ENCODE results near the gene PLCZ1.
"Not testable (repeated sequence)": the region's sequence is repeated elsewhere in the genome, so short reads cannot be mapped to it uniquely, and the experiment has no call there.

The PLCZ1 gene

GRCh38 chr12:18723752-18724151 lies 14.1 kb downstream of the PLCZ1 start:
- no peaks in the 10 kb centered on the region for H3K36me3 Mint-ChIP-seq (ENCODE audit: low read depth)
- no peaks in the 10 kb centered on the region for H3K4me1 Mint-ChIP-seq (ENCODE audit: low read depth)
- H3K4me3 Mint-ChIP-seq, result no peak overlapping the region
- H3K27me3 Mint-ChIP-seq, result no peaks in the 10 kb centered on the region
- H3K27ac Mint-ChIP-seq, result no peak overlapping the region
- no peak for DNase-seq
- peaks cover 2% of the 10 kb centered on the region for H3K9me3 Mint-ChIP-seq

DNA sequence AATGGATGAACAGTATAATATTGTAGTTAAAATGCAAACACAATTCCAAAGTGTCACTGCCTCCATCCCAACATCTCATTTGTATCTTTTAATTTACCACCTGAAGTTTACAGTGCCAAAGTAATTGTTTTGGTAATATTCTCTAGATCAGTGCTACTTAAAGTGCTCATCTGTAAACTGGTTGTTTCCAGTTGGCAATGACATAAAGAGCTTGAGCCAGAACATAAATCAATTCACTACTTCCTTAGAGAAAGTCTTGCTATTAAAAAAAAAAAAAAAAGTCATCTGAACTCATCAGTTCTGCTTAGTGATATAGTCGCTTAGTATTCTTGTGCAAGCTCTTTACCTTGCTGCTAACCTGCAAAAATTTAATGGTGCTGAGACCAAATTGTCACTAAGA lies 16.4 kb downstream of the PLCZ1 start:
- H3K27me3 Mint-ChIP-seq, result no peaks in the 10 kb centered on the region
- H3K4me1 Mint-ChIP-seq (ENCODE audit: low read depth), result no peaks in the 10 kb centered on the region
- no peaks in the 10 kb centered on the region for H3K36me3 Mint-ChIP-seq (ENCODE audit: low read depth)
- no peak overlapping the region for H3K27ac Mint-ChIP-seq
- H3K4me3 Mint-ChIP-seq, result no peak overlapping the region
- DNase-seq, result no peak
- H3K9me3 Mint-ChIP-seq, result peaks cover 2% of the 10 kb centered on the region

- H3K36me3 Mint-ChIP-seq (ENCODE audit: low read depth), result no peaks in the 10 kb centered on the region
- no peaks in the 10 kb centered on the region for H3K4me1 Mint-ChIP-seq (ENCODE audit: low read depth)
- peaks cover 2% of the 10 kb centered on the region for H3K9me3 Mint-ChIP-seq
- H3K4me3 Mint-ChIP-seq, result no peak overlapping the region
- no peak overlapping the region for H3K27ac Mint-ChIP-seq
- no peak for DNase-seq
- no peaks in the 10 kb centered on the region for H3K27me3 Mint-ChIP-seq
Observed at GRCh38 chr12:18720690-18721089, 17.1 kb downstream of the PLCZ1 start.

DNA sequence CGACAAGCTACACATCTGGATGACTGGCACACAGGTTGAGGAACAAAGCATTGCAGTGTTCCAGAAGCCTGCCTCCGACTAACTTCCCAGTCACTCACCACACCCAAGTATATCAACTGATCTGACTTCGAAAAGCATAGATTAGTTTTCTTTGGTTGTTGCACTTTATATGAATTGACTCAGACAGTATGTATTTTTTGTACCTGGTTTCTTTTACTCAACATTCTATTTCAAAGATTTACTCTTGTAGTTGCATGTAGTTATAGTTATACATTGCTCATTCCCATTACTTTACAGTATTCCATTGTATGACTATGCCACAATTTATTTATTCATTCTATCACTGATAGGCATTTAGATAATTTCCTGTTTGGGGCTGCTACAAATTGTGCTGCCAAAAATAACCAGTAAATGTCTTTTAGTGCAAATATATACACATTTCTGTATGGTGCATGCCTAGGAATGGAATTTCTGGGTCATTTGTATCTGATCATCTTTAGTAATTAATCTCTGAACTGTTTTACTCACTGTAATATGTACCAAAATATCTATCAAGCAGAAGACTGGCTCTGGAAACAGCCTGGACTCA lies 17.8 kb downstream of the PLCZ1 start:
- Mint-ChIP-seq H3K9me3 (peaks cover 2% of the 10 kb centered on the region), H3K4me3 (no peak overlapping the region), H3K4me1 (ENCODE audit: low read depth) (no peaks in the 10 kb centered on the region), H3K27ac (no peak overlapping the region), H3K27me3 (no peaks in the 10 kb centered on the region), H3K36me3 (ENCODE audit: low read depth) (no peaks in the 10 kb centered on the region)
- no peak for DNase-seq

DNA sequence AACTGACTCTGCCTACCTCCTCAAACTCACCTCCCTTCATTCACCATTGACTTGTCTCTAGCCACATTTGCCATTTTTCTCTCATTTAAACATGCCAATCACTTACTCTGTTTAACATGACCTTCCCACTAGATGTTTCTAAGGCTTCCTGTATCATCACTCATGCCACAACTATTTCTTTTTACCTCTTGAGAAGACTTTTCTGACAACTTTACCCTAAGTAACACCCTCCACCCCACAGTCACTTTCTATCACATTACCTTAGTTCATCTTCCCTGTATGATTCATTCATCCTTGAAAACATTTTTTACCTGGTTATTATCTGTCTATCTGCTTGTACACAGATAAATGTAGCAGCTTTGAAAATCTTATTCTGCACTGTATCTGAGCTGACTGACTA lies 19.4 kb downstream of the PLCZ1 start:
- Mint-ChIP-seq H3K9me3 (peaks cover 4% of the 10 kb centered on the region), H3K4me3 (no peak overlapping the region), H3K4me1 (ENCODE audit: low read depth) (no peaks in the 10 kb centered on the region), H3K36me3 (ENCODE audit: low read depth) (no peaks in the 10 kb centered on the region), H3K27ac (no peak overlapping the region), H3K27me3 (no peaks in the 10 kb centered on the region)
- DNase-seq, result no peak

GRCh38 chr12:18716236-18716635 lies 21.6 kb downstream of the PLCZ1 start:
- no peak for DNase-seq
- Mint-ChIP-seq H3K36me3 (ENCODE audit: low read depth) (no peaks in the 10 kb centered on the region), H3K4me3 (no peak overlapping the region), H3K27me3 (no peaks in the 10 kb centered on the region), H3K4me1 (ENCODE audit: low read depth) (no peaks in the 10 kb centered on the region), H3K27ac (no peak overlapping the region), H3K9me3 (peaks cover 6% of the 10 kb centered on the region)

DNA sequence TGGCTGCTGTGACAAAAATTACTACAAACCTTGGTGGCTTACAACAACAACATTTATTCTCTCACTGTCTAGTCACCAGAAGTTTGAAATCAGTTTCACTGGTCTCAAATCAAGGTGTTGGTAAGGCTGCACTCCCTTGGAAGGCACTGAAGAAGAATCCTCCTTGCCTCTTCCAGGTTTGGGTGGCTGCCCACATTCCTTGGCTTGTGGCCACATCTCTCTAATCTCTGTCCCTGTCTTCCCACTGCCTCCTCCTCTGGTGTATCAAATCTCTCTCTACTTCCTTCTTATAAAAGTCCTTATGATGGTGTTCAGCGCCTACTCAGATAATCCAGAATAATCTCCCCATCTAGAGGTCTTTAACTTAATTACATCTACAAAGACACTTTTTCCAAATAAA lies 31.0 kb downstream of the PLCZ1 start:
- Mint-ChIP-seq H3K36me3 (ENCODE audit: low read depth) (no peaks in the 10 kb centered on the region), H3K27ac (no peak overlapping the region), H3K4me3 (no peak overlapping the region), H3K27me3 (no peaks in the 10 kb centered on the region), H3K9me3 (peaks cover 19% of the 10 kb centered on the region), H3K4me1 (ENCODE audit: low read depth) (no peaks in the 10 kb centered on the region)
- no peak for DNase-seq

- Mint-ChIP-seq H3K36me3 (ENCODE audit: low read depth) (no peaks in the 10 kb centered on the region), H3K27me3 (no peaks in the 10 kb centered on the region), H3K9me3 (peaks cover 10% of the 10 kb centered on the region), H3K4me1 (ENCODE audit: low read depth) (no peaks in the 10 kb centered on the region), H3K4me3 (no peak overlapping the region), H3K27ac (no peak overlapping the region)
- DNase-seq, result no peak
Observed at GRCh38 chr12:18703911-18704310, 33.9 kb downstream of the PLCZ1 start.

GRCh38 chr12:18703321-18703720 lies 34.5 kb downstream of the PLCZ1 start:
- no peaks in the 10 kb centered on the region for H3K4me1 Mint-ChIP-seq (ENCODE audit: low read depth)
- peaks cover 10% of the 10 kb centered on the region for H3K9me3 Mint-ChIP-seq
- no peak overlapping the region for H3K27ac Mint-ChIP-seq
- no peaks in the 10 kb centered on the region for H3K27me3 Mint-ChIP-seq
- DNase-seq, result no peak
- H3K36me3 Mint-ChIP-seq (ENCODE audit: low read depth), result no peaks in the 10 kb centered on the region
- H3K4me3 Mint-ChIP-seq, result no peak overlapping the region

- Mint-ChIP-seq H3K4me3 (no peak overlapping the region), H3K27me3 (no peaks in the 10 kb centered on the region), H3K27ac (no peak overlapping the region), H3K4me1 (ENCODE audit: low read depth) (no peaks in the 10 kb centered on the region), H3K36me3 (ENCODE audit: low read depth) (no peaks in the 10 kb centered on the region), H3K9me3 (peaks cover 4% of the 10 kb centered on the region)
- DNase-seq, result no peak
Observed at GRCh38 chr12:18700271-18700670, 37.5 kb downstream of the PLCZ1 start.

- DNase-seq, result no peak
- Mint-ChIP-seq H3K27me3 (no peaks in the 10 kb centered on the region), H3K4me1 (ENCODE audit: low read depth) (no peaks in the 10 kb centered on the region)
Observed at GRCh38 chr12:18696971-18697602, 40.7 kb downstream of the PLCZ1 start.

GRCh38 chr12:18693986-18694385 lies 43.8 kb downstream of the PLCZ1 start:
- not testable (repeated sequence) for H3K27ac Mint-ChIP-seq; DNase-seq; H3K9me3 Mint-ChIP-seq; H3K27me3 Mint-ChIP-seq; H3K4me3 Mint-ChIP-seq; H3K36me3 Mint-ChIP-seq (ENCODE audit: low read depth); H3K4me1 Mint-ChIP-seq (ENCODE audit: low read depth)

More at GRCh38 chr12:18696971-18697602, 40.7 kb downstream of the PLCZ1 start:
- H3K9me3 Mint-ChIP-seq, result peaks cover 2% of the 10 kb centered on the region
- no peak overlapping the region for H3K4me3 Mint-ChIP-seq
- H3K36me3 Mint-ChIP-seq (ENCODE audit: low read depth), result no peaks in the 10 kb centered on the region
- H3K27ac Mint-ChIP-seq, result no peak overlapping the region

DNA sequence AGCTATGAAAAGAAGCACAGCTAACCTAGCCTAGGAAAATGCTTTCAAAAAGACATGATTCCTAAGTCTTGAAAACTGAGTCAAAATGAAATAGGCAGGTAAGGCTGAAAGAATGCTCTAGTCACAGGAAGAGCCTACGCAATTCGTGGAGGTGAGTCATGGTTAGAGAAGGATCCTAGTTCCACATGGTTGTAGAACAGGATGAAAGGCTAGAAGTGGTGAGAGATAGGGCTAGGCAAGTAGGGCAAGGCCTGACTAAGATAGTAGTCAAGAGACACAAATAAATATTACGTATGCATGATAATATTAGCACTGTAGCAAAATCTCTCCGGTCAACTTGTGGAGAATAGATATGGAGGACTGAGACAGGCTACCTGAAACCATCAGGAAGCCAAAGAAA lies 47.2 kb downstream of the PLCZ1 start:
- no peak overlapping the region for H3K27ac Mint-ChIP-seq
- H3K27me3 Mint-ChIP-seq, result no peaks in the 10 kb centered on the region
- no peaks in the 10 kb centered on the region for H3K4me1 Mint-ChIP-seq (ENCODE audit: low read depth)
- no peaks in the 10 kb centered on the region for H3K36me3 Mint-ChIP-seq (ENCODE audit: low read depth)
- no peak overlapping the region for H3K4me3 Mint-ChIP-seq
- DNase-seq, result no peak
- peaks cover 5% of the 10 kb centered on the region for H3K9me3 Mint-ChIP-seq

DNA sequence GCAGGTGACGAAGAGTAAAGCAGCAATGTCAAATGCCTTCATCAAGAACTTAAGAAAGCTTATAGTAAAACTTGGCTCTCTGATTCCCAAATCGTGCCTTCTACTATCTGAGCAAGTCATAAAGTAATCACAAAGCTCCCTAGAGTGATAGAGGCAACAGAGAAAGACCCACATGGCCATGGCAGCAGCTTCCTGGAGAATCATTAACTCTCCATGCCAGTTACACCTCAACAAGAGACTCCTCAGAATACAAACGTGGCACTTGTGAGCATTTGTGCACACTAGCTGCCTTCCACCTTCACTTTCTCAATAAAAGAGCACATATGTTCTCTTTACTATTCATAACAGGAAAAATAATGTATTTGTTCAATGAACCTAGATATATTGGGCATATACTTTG lies 48.0 kb downstream of the PLCZ1 start:
- H3K4me3 Mint-ChIP-seq, result no peak overlapping the region
- H3K9me3 Mint-ChIP-seq, result peaks cover 5% of the 10 kb centered on the region
- H3K4me1 Mint-ChIP-seq (ENCODE audit: low read depth), result no peaks in the 10 kb centered on the region
- H3K27ac Mint-ChIP-seq, result no peak overlapping the region
- H3K36me3 Mint-ChIP-seq (ENCODE audit: low read depth), result no peaks in the 10 kb centered on the region
- no peak for DNase-seq
- H3K27me3 Mint-ChIP-seq, result no peaks in the 10 kb centered on the region

- Mint-ChIP-seq H3K27me3 (no peaks in the 10 kb centered on the region), H3K9me3 (peaks cover 2% of the 10 kb centered on the region), H3K4me1 (ENCODE audit: low read depth) (no peaks in the 10 kb centered on the region), H3K36me3 (ENCODE audit: low read depth) (no peaks in the 10 kb centered on the region), H3K27ac (no peak overlapping the region), H3K4me3 (no peak overlapping the region)
- no peak for DNase-seq
Observed at GRCh38 chr12:18684430-18684829, 53.4 kb downstream of the PLCZ1 start.
